Activated T-helper 1 cell treated with anti-CD3 and anti-CD28 coated beads, Interleukin-12 subunit alpha, Interleukin-12 subunit beta, Interleukin-2, Interleukin-4 antibody, amounts not matched to agents 30 ng/mL and 10 ng/mL and 1 ng/mL, durations not matched to agents 14 hours and 24 hours and 36 hours (primary cell): ENCODE results near the gene MYOD1. TPM values are rescaled to one million over a fixed set of nuclear protein-coding genes. Genes with fewer than 3 reads are reported as not detected.

ENCODE experiments used
- DNase-seq: peaks from one replicate; pipeline ENCODE4 v3.0.0; 2021; ENCODE audit warnings: low spot score
- H3K27ac Mint-ChIP-seq: one replicate; pipeline ENCODE4 v1.8.0; 2021; ENCODE audit warnings: mild to moderate bottlenecking, mixed read lengths
- H3K27me3 Mint-ChIP-seq: one replicate; pipeline ENCODE4 v1.8.0; 2022; ENCODE audit warnings: mild to moderate bottlenecking, moderate library complexity, mixed read lengths; ENCODE audit not compliant: insufficient read depth
- H3K36me3 Mint-ChIP-seq: one replicate; pipeline ENCODE4 v1.8.0; 2021; ENCODE audit warnings: low read depth, mixed read lengths
- H3K4me1 Mint-ChIP-seq: one replicate; pipeline ENCODE4 v1.8.0; 2021; ENCODE audit warnings: low read depth, mixed read lengths
- H3K4me3 Mint-ChIP-seq: one replicate; pipeline ENCODE4 v1.8.0; 2021; ENCODE audit warnings: mild to moderate bottlenecking, moderate library complexity, mixed read lengths
- H3K9me3 Mint-ChIP-seq: one replicate; pipeline ENCODE4 v1.8.0; 2021; ENCODE audit warnings: mixed read lengths
- intact Hi-C: fragments of 100-400 bp; cut with micrococcal nuclease; formaldehyde crosslinking; loops from one replicate; pipeline ENCODE4 v1.15.1; 2024
- total RNA-seq: library from RNA; stranded (reverse); gene quantifications from 2 replicates; pipeline ENCODE4 v1.2.3, GENCODE V29; 2022

MYOD1 gene
- total RNA-seq, 1 donor from 2014 or later, result not detected

DNA sequence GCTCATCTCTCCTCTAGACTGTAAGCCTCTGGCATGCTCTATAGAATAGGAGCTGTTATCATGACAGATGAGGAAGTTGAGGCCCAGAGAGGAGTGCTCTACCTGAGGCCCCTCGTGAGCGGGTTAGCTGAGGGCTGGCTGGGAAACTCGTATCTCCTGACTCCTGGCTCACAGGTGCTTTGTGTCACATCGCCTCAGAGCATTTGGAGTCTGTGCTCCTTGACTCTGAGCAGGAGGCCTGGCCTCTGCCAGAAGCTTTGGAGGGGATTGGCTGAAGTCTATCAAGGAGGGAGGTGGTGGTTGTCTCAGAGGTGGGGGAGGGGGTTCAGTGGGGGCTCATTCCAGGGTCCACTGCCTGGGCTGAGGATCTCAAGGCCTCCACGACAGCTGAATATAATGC is 22.6 kb downstream of the MYOD1 start:
- H3K27me3 Mint-ChIP-seq, result peaks cover 22% of the 10 kb centered on the region
- H3K4me3 Mint-ChIP-seq, result no peak overlapping the region
- DNase-seq, result no peak
- intact Hi-C loops, result no loop called here
- no peaks in the 10 kb centered on the region for H3K4me1 Mint-ChIP-seq
- no peak overlapping the region for H3K27ac Mint-ChIP-seq
- no peaks in the 10 kb centered on the region for H3K36me3 Mint-ChIP-seq
- no peaks in the 10 kb centered on the region for H3K9me3 Mint-ChIP-seq

DNA sequence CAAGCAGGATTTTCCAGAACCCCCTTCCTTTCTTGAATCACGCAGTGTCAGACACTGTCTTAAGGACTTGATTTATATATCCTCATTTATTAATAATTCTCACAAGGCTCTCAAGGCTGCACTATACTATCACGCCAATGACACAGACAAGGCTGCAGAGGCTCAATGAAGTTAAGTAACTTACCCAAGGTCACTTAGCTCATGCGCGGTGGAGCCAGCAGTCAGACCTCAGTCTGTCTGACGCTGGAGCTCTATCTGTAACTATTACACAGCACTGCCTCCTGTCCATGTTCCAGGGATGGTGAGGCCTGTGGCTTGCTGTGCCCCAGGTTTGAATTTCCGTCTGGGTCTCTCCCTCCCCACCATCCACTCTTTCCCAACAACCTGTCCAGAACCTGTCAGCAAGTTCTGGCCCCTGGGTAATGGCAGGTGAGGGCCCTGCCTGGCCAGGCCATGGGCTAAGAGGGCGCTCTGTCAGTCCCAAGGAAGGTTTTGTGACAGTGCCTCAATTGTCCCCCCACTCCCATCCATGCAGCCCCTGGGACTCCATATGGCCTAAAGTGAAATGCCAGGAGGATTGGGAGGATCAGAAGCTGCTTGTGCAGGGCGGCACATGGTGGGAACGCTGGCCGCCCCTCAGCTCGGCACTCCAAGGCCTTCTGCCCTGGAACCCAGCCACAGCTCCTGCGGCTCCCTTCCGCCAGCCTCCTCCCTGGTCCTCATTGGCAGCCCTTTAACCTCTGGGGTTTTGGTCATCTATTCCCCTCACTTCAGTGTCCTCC is 23.8 kb downstream of the MYOD1 start:
- intact Hi-C loops, result no loop called here
- Mint-ChIP-seq H3K27me3 (peaks cover 15% of the 10 kb centered on the region), H3K4me3 (no peak overlapping the region), H3K9me3 (no peaks in the 10 kb centered on the region), H3K27ac (no peak overlapping the region), H3K36me3 (no peaks in the 10 kb centered on the region), H3K4me1 (no peaks in the 10 kb centered on the region)
- DNase-seq, result no peak

DNA sequence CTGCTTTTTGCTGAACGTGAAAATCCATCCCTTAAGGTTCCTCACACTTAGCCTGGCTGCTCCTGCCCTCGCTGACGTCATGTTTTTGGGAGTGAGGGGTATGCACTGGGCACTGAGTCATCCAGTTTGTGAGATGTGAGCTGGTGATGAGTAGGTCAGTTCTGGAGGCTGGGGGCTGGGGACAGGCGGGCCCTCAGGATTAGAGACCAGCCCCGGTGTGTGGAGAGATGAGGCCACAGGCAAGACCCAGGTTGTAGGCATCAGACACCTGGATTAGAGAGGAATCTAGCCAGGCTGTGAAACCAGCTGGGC is 24.4 kb downstream of the MYOD1 start:
- Mint-ChIP-seq H3K27me3 (peaks cover 11% of the 10 kb centered on the region), H3K27ac (no peak overlapping the region), H3K4me1 (no peaks in the 10 kb centered on the region), H3K9me3 (no peaks in the 10 kb centered on the region), H3K4me3 (no peak overlapping the region), H3K36me3 (no peaks in the 10 kb centered on the region)
- DNase-seq, result no peak
- intact Hi-C loops, result no loop called here

DNA sequence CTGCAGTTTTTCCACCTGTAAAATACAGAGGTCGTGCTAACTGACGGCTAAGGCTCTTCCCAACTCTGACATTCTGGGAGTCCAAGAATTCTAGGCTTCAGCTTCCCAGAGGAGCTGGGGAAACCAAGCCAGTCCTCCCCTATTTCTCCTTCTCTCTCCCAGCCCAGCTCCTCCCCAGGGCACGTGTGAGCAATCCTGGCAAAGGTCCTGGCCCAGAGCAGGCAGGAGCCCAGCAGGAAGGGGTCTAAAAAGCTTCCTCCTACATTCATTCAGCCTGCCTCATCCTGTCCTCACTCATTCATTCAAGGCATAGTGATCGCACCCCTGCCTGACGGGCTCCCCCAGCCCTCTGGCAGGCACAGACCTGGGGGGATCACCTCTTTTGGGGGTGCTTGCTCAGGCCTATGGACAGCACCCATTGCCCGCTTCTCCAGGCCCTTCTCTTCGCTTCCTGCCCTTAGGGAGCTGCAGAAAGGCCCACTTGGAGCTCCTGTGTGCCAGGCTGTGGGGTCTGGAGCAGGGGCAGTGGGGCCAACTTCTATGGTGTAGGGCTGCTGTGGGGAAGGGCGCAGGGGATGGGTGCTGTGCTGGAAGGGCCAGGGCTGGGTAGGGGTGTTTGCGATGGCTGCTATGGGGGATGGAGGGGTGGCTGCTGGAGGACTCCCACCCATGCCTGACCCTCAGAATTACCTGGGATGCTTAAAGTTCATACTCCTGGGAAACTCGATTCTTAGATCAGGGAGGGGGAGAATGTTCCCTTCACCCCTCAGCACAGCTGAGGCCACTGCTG is 25.0 kb downstream of the MYOD1 start:
- intact Hi-C loops, result no loop called here
- no peaks in the 10 kb centered on the region for H3K9me3 Mint-ChIP-seq

DNA sequence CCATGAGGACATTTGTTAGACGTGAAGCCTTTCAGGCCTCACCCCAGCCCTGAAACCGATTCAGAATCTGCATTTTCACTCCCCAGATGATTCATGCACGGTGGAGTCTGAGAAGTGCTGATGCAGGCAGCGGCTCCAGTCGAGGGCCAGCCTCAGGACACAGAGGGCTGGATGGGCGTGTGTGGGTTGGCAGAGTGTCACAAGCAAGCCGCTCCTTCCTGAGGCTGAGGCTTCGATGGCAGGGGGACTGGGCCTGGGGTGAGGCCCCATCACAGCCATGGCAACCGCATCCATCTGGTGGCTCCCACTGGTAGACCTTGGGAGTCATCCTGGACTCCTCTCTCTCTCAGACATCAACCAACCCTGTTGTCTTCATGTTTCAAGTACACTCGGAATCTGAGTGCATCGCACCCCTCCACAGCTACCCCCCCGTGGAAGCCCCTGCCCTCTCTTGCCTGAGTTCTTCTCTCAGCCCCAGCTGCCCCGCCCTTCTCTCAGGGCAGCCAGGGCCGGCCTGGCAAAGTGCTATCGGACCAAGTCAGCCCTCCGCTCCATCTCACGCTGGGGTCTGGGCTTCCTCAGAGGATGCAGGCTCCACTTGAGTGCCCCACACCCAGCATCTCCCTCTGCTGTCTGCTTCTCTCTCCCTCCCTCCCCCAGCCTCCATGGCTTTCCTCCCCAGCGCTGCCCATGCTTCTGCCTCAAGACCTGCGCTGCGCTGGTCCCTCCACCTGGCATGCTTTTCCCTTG is 25.8 kb downstream of the MYOD1 start:
- no peaks in the 10 kb centered on the region for H3K36me3 Mint-ChIP-seq
- no peak overlapping the region for H3K4me3 Mint-ChIP-seq
- peaks cover 10% of the 10 kb centered on the region for H3K27me3 Mint-ChIP-seq
- no peak for DNase-seq
- no peaks in the 10 kb centered on the region for H3K4me1 Mint-ChIP-seq
- H3K27ac Mint-ChIP-seq, result no peak overlapping the region
- intact Hi-C loops, result no loop called here
- no peaks in the 10 kb centered on the region for H3K9me3 Mint-ChIP-seq

More for the DNA sequence above, 25.0 kb downstream of the MYOD1 start:
- Mint-ChIP-seq H3K36me3 (no peaks in the 10 kb centered on the region), H3K27ac (no peak overlapping the region), H3K4me3 (no peak overlapping the region), H3K4me1 (no peaks in the 10 kb centered on the region), H3K27me3 (peaks cover 11% of the 10 kb centered on the region)
- DNase-seq, result no peak

DNA sequence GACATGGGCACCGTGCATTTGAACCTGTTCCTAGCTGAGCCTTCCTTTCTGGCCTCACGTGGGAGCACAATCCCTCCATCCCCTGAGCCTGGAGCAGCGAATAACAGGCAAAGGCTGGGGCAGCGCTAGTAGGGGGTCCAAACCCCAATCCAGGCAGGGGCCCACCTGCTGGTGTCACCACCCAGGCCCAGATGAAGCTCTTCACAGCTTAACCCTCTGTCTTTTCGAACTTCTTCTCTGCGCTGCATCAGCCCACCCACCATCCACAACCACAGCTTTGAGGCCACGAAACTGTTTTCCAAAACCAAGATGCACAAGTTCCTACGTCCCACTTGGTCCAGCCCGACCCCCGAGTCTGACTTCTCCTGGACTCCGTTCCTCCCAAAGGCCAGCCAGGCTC is 26.7 kb downstream of the MYOD1 start:
- H3K27ac Mint-ChIP-seq, result no peak overlapping the region
- intact Hi-C loops, result no loop called here
- no peak overlapping the region for H3K4me3 Mint-ChIP-seq
- H3K9me3 Mint-ChIP-seq, result no peaks in the 10 kb centered on the region
- peaks cover 4% of the 10 kb centered on the region for H3K27me3 Mint-ChIP-seq
- H3K4me1 Mint-ChIP-seq, result no peaks in the 10 kb centered on the region
- DNase-seq, result no peak
- no peaks in the 10 kb centered on the region for H3K36me3 Mint-ChIP-seq

DNA sequence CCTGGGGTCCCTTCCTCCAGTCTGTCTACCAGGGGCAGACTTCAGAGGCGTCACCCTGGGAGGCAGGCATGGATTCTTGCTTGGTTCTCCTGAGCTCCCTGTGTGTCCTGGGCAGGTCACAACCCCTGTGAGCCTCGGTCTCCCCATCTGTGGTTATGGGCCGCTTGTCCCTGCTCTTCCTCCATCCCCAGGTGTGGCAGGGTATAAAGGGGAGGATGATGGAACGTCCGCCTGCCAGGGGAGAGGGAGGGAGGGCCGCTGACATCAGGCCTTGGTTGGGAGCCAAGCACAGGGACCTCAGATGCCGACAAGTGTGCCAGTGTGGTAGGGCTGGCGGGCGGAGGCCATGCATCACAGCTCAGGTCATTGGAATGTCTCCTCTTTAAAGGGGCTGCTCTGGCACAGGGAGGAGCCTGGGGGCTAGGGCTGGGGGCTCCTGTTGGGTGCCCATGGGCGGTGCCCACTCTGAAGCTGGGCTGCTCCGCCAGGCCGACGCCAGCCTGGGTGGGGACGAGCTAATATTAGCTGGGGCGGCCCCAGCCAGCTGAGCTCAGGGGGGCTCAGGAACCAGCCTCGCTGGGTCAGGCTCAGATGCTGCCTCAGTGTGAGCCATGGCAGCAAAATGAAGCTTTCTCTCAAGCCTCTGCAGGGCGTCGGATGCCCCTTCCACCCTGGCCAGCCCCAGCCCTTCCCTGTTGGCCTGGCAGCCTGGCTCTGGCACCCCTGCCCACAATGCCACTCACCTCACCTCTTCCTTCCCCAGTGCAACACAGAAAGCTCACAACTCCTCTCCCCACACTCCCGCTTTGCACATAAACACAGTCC is 28.0 kb downstream of the MYOD1 start:
- Mint-ChIP-seq H3K27ac (no peak overlapping the region), H3K27me3 (peaks cover 4% of the 10 kb centered on the region), H3K9me3 (no peaks in the 10 kb centered on the region), H3K4me1 (no peaks in the 10 kb centered on the region), H3K4me3 (no peak overlapping the region), H3K36me3 (no peaks in the 10 kb centered on the region)
- intact Hi-C loops, result no loop called here
- DNase-seq, result no peak

DNA sequence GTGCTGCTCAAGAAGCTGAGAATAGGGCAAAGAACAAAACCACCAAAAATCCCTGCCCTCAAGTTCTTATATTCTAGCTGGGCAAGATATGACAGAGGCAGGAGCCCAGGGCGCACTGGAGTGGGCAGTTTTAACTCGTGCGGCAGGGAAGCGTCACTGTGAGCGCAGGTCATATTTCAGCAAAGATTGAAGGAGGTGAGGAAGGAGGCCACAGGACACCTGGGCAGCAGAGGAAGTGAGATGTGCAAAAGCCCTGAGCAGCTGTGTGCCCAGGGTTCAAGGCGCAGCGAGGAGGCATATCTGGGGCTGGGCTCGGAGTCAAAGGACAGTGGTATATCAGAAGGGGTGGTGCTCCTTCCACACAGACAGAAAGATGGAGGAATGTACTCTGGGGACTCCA is 28.7 kb downstream of the MYOD1 start:
- H3K36me3 Mint-ChIP-seq, result no peaks in the 10 kb centered on the region
- no peak for DNase-seq
- intact Hi-C loops, result no loop called here
- H3K4me3 Mint-ChIP-seq, result no peak overlapping the region
- no peak overlapping the region for H3K27ac Mint-ChIP-seq
- no peaks in the 10 kb centered on the region for H3K4me1 Mint-ChIP-seq
- H3K9me3 Mint-ChIP-seq, result no peaks in the 10 kb centered on the region
- peaks cover 3% of the 10 kb centered on the region for H3K27me3 Mint-ChIP-seq

DNA sequence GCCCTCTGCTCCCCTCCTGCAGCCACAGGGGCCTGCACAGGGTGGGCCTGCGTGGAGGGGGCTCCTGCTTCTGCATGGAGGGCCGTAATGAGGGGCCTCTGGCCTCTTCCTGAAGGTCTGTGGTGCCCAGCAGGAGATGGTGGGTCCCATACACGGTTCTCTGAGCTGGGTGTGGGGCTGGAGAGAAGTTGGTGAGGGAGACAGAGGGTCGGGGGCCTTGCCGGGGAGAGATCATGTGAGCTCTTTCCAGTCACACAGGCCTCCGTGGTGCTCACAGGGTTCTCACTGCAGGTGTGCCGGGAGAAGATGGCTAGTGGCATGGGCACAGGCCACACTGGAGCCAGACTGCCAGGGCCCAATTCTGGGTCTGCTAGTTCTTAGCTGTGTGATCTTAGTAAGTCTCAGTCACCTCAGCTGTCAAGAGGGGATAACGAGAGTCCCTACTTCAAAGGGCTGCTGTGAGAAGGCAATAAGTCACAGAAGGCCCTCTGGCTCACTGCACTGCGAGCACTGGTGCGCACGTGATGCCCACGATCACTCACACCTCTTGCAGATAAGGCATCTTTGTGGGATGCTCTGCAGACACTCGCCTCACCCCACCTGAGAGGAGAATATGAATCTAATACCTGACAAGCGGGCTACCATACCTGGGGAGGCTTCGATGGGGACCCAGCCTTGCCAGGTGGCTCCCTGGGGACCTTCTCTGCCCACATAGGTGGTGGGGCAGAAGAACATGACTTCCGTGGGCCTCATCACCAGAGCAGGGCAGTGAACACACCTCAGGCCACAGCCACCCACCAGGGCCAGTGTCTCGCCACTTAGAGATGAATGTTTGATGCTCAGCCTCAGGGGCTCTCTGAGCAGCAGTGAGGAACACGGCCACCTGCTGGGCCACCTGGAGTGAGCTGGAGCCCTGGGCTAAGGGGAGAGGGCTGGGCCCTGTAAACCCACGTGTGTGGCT is 29.7 kb downstream of the MYOD1 start:
- no peaks in the 10 kb centered on the region for H3K36me3 Mint-ChIP-seq
- no peak for DNase-seq
- intact Hi-C loops, result no loop called here
- no peak overlapping the region for H3K4me3 Mint-ChIP-seq
- no peaks in the 10 kb centered on the region for H3K9me3 Mint-ChIP-seq
- no peak overlapping the region for H3K27ac Mint-ChIP-seq
- peaks cover 3% of the 10 kb centered on the region for H3K27me3 Mint-ChIP-seq
- no peaks in the 10 kb centered on the region for H3K4me1 Mint-ChIP-seq

DNA sequence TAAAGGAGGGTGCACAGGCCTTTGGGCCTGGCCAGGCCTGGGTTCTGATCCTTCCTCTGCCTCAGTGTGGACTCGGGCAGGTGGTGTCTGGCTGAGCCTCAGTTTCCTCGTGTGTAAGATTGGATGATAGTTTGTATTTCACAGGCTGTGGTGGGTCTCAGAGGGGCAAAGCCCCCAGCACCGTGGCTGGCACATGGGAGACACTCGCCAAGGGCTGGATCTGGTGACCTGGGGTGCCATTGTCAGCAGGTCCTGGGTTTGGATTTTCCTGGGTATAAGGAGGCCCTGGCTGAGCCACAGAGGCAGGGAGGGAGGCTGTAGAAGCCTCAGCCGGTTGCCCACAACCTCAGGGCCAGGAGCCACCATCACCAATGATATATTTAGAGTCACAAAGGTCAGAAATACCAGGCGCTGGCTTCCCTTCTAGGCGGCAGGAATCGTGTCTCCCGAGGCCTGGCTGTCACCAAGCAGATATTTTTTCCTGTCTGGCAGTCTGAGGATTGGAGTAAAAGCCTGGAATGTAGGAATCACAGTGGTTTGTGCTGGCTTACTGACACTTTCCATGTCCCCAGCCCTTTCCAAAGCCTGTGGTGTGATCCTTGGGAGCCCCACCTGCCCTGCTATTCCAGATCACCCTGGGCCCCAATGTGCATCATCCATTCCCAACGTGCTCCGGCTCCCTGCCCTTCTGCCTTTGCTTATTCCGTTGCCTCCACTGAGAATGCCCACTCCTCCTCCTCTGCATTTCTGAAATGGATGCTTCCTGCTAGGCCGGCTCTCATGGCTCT is 30.8 kb downstream of the MYOD1 start:
- DNase-seq, result no peak
- Mint-ChIP-seq H3K9me3 (no peaks in the 10 kb centered on the region), H3K4me1 (no peaks in the 10 kb centered on the region), H3K27ac (no peak overlapping the region), H3K27me3 (no peaks in the 10 kb centered on the region), H3K36me3 (no peaks in the 10 kb centered on the region), H3K4me3 (no peak overlapping the region)
- intact Hi-C loops, result no loop called here

DNA sequence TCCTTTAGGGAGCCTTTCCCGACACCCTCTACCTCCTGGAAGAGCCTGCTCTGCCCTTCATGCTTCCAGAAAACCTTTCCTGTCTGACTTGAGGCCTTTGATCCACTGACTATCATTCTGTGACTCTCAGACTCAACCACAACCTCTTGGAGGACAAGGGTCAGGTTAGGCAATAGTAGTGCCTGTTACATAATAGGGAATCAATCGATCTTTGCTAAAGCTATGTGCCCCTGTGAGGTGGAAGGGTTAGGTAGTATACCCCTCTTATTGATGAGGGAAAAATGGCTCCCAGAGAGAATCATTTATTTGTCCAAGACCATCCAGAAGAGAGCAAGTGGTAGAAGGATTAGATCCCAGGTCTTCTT is 31.4 kb downstream of the MYOD1 start:
- Mint-ChIP-seq H3K27ac (no peak overlapping the region), H3K36me3 (no peaks in the 10 kb centered on the region), H3K9me3 (no peaks in the 10 kb centered on the region), H3K4me1 (no peaks in the 10 kb centered on the region), H3K4me3 (no peak overlapping the region), H3K27me3 (no peaks in the 10 kb centered on the region)
- no peak for DNase-seq
- intact Hi-C loops, result no loop called here
